Measurements from ENCODE around the gene TSACC. TPM values are rescaled to one million over a fixed set of nuclear protein-coding genes. Genes with fewer than 3 reads are reported as not detected.

Gene TSACC
- polyA plus RNA-seq, 3 donors, result 0.18 to 0.67 (median 0.39) TPM

- H3K27ac ChIP-seq (ENCODE audit: low read depth, low read length), result no peak overlapping the region
- WGBS, 3 donors, result 85 to 92% (median 87%) methylated on average over 8 of the region's 8 CpGs
These were observed 48.9 kb downstream of the TSACC start for GRCh38 chr1:156386949-156387869.

- 20 to 29% (median 28%) methylated on average over 15 of the region's 15 CpGs for WGBS, 3 donors
- no peak overlapping the region for H3K27ac ChIP-seq (ENCODE audit: low read depth, low read length)
These were observed 49.5 kb downstream of the TSACC start for GRCh38 chr1:156387870-156388173.

GRCh38 chr1:156388174-156389137, 50.1 kb downstream of the TSACC start:
- H3K27ac ChIP-seq (ENCODE audit: low read depth, low read length), result no peak overlapping the region
- 12 to 15% (median 13%) methylated on average over 54 to 73 of the region's 73 CpGs for WGBS, 3 donors

GRCh38 chr1:156389311-156389710, 51.0 kb downstream of the TSACC start:
- 95 to 97% (median 95%) methylated on average over 8 of the region's 8 CpGs for WGBS, 3 donors
- H3K27ac ChIP-seq (ENCODE audit: low read depth, low read length), result no peak overlapping the region

GRCh38 chr1:156390469-156391365, 52.4 kb downstream of the TSACC start:
- H3K27ac ChIP-seq (ENCODE audit: low read depth, low read length), result no peak overlapping the region
- WGBS, 3 donors, result 57 to 66% (median 59%) methylated on average over 20 of the region's 20 CpGs

- WGBS, 3 donors, result 62 to 85% (median 85%) methylated on average over 10 to 11 of the region's 11 CpGs
- H3K27ac ChIP-seq (ENCODE audit: low read depth, low read length), result no peak overlapping the region
These were observed 53.0 kb downstream of the TSACC start for GRCh38 chr1:156391366-156391677.

- H3K27ac ChIP-seq (ENCODE audit: low read depth, low read length), result no peak overlapping the region
- 65 to 78% (median 75%) methylated on average over 8 of the region's 8 CpGs for WGBS, 3 donors
These were observed 53.4 kb downstream of the TSACC start for GRCh38 chr1:156391701-156392100.

- H3K27ac ChIP-seq (ENCODE audit: low read depth, low read length), result no peak overlapping the region
- 69 to 85% (median 84%) methylated on average over 13 of the region's 13 CpGs for WGBS, 3 donors
These were observed 54.1 kb downstream of the TSACC start for GRCh38 chr1:156392452-156392853.

- no peak overlapping the region for H3K27ac ChIP-seq (ENCODE audit: low read depth, low read length)
These were observed 54.8 kb downstream of the TSACC start for GRCh38 chr1:156393095-156393494.

- WGBS, 3 donors, result 76 to 91% (median 89%) methylated on average over 9 of the region's 9 CpGs
- H3K27ac ChIP-seq (ENCODE audit: low read depth, low read length), result no peak overlapping the region
These were observed 55.8 kb downstream of the TSACC start for GRCh38 chr1:156394082-156394481.

GRCh38 chr1:156394835-156395461, 56.6 kb downstream of the TSACC start:
- H3K27ac ChIP-seq (ENCODE audit: low read depth, low read length), result no peak overlapping the region
- WGBS, 3 donors, result 69 to 78% (median 74%) methylated on average over 16 of the region's 16 CpGs

Other genes with a start within 250 kb of the TSACC start
- 100 to 1,000 TPM in 2 of 3 donors, 10 to 100 TPM in 1; 58.6 to 543 (median 239) TPM for gene LMNA, start 223.8 kb upstream of the TSACC start, polyA plus RNA-seq
- gene SEMA4A, start 184.9 kb upstream of the TSACC start, polyA plus RNA-seq, result 1 to 10 TPM; 2.1 to 9.5 (median 7.4) TPM
- gene SLC25A44, start 144.4 kb upstream of the TSACC start, polyA plus RNA-seq, result 10 to 100 TPM in 2 of 3 donors, 1 to 10 TPM in 1; 6.6 to 27.6 (median 13.8) TPM
- 10 to 100 TPM; 32.3 to 59.8 (median 55.4) TPM for gene PMF1, start 125.5 kb upstream of the TSACC start, polyA plus RNA-seq
- 1 to 10 TPM in 1 of 3 donors, under 1 TPM in 2; 0.31 to 2.8 (median 0.71) TPM for gene BGLAP, start 96.3 kb upstream of the TSACC start, polyA plus RNA-seq
- gene PAQR6, start 90.5 kb upstream of the TSACC start, polyA plus RNA-seq, result 1 to 10 TPM in 1 of 3 donors, under 1 TPM in 2; 0.67 to 1.1 (median 0.79) TPM
- gene SMG5, start 55.7 kb upstream of the TSACC start, polyA plus RNA-seq, result 10 to 100 TPM; 24.1 to 34.4 (median 28.3) TPM
- gene TMEM79, start 54.2 kb upstream of the TSACC start, polyA plus RNA-seq, result 1 to 10 TPM; 1.8 to 3.1 (median 2.5) TPM
- 10 to 100 TPM; 19.3 to 41.2 (median 37.2) TPM for gene GLMP, start 42.8 kb upstream of the TSACC start, polyA plus RNA-seq
- not detected for gene VHLL, start 39.2 kb upstream of the TSACC start, polyA plus RNA-seq
- gene CCT3, start 234 bp upstream of the TSACC start, polyA plus RNA-seq, result 100 to 1,000 TPM in 2 of 3 donors, 10 to 100 TPM in 1; 96.5 to 152 (median 100) TPM
- gene RHBG, start 30.7 kb downstream of the TSACC start, polyA plus RNA-seq, result under 1 TPM in 1 of 3 donors, not detected in 2; 0.08 TPM
- 10 to 100 TPM; 13.4 to 28.7 (median 17.4) TPM for gene MEF2D, start 162.2 kb downstream of the TSACC start, polyA plus RNA-seq
- gene IQGAP3, start 234.0 kb downstream of the TSACC start, polyA plus RNA-seq, result under 1 TPM; 0.03 to 0.22 (median 0.22) TPM
- under 1 TPM in 2 of 3 donors, not detected in 1; 0.10 to 0.17 TPM for gene TTC24, start 241.2 kb downstream of the TSACC start, polyA plus RNA-seq